Dermis microvascular lymphatic vessel endothelial cell (primary cell): Measurements from ENCODE around the gene CNOT6L. TPM values are rescaled to one million over a fixed set of nuclear protein-coding genes. Genes with fewer than 3 reads are reported as not detected.

Source experiments
- DNase-seq, 2 donors: peaks; one replicate each; pipeline versions ENCODE4 v3.0.0 to v3.0.0-alpha.2; 2010; ENCODE audit warnings: low read depth in 2 of 2
- total RNA-seq: library from RNA; depleted of rRNA; stranded (reverse); fragments of >200 nt; gene quantifications from 2 replicates; pipeline ENCODE4 v1.2.1, GENCODE V29; 2014

CNOT6L gene
- total RNA-seq, 1 donor from 2014 or later = 32.1 TPM

GRCh38 chr4:77820649-77821561, 1.7 kb upstream of the CNOT6L start:
- DNase-seq = peak in 1 of 2 donors; percentile 5

- peak; percentile 46 to 92 for DNase-seq
These were observed 878 bp upstream of the CNOT6L start for GRCh38 chr4:77819843-77820648.

- DNase-seq = no peak
These were observed 255 bp upstream of the CNOT6L start for GRCh38 chr4:77819404-77819842.

DNA sequence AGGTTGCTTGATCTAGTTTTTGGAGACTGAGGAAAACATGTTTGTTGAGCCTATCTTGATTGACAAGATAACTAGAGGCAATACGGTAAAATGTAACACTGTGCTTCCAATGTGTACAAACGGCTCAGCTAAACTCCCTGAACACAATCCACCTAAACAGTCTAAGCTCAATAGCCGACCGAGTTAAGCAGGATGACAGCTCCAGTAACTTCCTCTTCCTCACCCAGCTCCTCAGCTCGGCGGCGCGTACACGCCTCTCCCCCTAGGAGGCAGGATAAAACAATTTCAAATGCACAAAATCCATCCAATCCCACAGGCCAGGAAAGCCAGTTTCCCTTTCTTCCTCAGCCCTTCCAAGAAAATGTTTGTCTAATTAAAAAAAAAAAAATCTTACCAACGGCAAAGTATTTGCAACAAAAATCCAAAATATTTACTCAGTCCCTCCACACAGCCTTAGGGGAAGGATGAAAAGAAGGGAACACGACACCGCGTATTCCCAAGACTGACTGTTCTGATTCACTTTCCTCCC, 1.0 kb downstream of the CNOT6L start:
- peak in 1 of 2 donors; percentile 87 for DNase-seq

DNA sequence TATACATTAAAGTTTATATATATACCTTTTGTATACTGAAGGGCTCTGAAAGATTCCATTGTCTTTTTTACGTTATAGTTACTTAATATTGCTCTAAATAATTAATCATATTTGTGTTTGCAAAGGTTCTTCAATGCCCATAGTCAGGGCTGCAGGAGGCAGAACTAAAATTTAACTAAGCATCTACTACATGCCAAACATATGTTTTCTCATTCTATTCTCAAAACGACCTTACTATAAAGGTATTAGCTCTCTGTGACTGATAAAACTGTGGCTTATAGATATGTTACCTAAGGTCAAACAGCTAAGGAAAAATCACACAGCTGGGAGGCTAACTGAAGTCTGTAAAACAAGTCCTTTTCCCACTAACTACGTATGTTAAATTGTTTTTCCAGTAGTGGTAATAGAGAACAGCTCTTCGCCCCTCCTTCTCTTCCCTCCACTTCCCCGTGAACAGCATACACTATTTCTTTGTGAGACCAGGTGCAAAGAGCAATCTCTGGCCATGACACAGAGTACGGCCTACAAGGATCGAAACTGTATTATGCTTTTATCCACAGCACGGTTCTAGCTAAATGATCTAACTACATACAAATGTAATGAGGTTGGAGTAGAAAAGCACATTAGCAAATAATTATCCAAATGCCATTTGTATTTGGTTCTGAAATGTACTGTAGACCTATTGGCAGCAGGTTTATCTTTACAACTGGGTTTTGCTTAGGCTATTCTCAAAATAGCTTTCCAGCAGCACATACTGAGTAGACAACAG, 1.7 kb downstream of the CNOT6L start:
- peak in 1 of 2 donors; percentile 4 for DNase-seq

DNA sequence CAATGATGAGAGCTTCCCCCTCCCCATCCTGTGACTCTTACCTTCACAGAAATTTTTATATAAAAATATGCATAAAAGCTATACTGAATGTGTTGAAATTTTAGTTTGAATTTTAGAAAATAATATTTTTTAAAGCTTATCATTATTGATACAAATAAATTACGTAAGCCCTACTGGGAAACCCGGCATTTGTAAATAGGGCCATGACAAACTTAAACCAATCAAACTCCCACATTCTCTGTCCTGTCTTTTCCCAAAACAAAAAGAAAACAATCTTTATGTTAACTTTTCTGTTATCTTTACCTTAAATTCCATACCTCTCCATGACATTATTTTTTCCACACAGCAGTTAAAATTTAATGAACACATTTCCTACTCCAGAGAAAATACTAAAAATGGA, 2.6 kb downstream of the CNOT6L start:
- no peak for DNase-seq

DNA sequence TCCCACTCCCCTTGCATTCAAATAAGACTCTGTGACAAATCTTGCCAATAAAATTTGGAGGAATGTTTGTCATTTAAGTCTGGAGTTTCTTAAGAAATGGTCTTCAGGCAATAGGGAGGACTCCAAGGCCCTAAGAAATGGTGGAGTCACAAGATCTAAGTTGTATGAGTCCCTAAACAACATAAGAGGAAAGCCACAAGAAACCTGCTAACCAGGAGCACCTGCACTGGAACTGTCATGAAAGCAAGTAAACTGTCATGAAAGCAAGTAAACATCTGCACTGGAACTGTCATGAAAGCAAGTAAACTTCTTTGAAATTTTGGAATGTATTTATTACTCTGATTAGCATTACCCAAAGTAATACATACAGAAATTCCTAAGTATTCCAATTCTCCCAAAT, 3.5 kb downstream of the CNOT6L start:
- no peak for DNase-seq

- DNase-seq = no peak
These were observed 13.3 kb downstream of the CNOT6L start for GRCh38 chr4:77805840-77806239.

DNA sequence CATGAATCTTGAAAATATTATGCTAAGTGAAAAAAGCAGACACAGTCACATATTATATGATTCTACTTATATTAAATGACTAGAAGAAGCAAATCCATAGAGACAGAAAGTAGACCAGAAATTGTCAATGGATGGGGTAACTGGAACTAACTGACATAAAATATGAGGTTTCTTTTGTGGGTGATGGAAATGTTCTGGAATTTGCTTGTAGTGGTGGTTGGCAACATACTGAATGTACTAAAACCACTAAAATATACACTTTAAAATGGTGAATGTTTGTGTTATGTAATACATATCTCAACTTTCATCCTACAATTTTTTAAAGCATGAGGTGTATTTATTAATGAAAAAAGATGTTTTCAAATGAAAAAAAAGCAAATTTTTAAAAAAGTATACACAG, 14.7 kb downstream of the CNOT6L start:
- no peak for DNase-seq

DNA sequence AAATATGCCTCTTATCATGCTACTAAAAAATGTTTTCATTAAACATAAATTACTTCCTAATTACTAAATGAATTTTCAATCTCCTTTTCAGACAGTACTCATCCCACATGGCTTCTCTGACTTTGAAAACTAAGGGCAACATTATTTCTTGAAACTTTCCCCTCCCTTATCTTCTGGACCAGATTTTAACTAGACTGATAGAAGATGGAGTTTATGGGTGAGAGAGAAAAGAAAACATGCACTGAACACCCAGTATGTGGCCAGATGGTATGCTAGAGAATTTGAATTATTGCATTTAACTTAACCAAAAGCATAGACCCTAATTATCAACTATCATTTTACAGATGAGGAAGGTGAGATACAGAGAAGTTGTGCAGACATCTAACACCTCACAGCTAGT, 16.8 kb downstream of the CNOT6L start:
- DNase-seq = no peak

DNA sequence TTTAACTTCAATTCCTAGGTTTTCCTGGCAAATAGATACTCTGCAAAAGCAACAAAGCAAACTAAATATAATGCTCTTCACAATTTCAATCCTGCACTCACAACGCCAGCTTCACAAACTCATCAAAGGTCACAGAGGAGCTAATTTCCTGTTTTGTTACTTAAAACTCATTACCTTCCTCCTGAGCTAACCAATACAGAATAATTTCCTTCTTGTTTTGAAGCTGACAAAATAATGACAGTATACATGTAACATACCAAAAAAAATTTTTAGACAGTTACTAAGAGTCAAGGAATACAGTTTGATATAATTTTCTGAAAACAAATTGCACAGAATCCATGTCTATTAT, 17.9 kb downstream of the CNOT6L start:
- no peak for DNase-seq

DNA sequence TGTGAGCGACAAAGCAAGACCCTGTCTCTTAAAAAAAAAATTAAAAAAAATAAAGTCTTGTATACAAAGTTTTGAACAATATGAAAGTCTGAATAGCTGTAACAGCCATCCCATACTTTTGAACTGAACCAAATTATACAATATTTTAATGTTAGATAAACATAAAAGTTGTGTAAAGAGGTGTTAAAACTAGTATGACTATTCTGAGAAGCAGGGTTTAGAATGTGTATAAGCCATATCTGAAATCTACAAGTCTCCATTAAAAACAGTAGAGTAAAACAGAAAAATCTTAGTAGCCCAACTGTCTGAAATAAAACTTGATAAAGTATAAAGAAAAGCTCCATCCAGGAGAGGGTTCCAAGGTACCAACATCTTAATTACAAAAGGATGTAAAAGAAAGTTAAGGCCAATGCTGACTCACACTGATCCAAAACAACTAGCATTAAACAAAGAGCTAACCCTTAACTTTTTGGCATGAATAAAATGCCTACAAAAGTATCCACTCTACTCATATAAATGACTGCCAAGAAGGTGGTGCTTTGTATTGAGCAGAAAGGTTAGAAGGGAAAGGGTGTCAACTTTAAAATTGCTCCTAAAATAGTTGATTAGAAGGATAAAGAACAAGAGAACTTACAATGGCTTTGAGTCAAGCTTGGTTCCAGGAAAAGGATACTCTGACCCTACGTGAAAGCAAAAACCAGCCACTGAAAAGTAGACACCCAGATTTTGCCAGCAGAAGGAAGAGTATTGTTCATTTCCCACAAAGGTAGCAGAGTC, 18.5 kb downstream of the CNOT6L start:
- peak in 1 of 2 donors; percentile 54 for DNase-seq

DNA sequence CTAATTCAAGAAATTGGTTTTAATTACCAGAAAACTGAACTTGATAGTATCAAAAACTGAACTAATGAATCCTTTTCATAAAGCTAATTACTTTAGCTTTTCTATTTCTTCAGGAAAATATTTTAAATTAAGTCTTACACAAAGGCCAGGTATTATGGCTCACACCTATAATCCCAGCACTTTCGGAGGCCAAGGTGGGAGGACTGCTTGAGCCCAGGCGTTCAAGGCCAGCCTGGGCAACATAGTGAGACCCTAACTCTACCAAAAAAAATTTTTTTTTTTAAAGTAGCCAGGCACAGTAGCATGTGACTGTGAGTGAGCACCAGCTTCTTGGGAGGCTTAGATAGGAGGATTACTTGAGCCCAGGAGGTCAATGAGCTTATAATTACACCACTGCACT, 19.1 kb downstream of the CNOT6L start:
- DNase-seq = no peak

DNA sequence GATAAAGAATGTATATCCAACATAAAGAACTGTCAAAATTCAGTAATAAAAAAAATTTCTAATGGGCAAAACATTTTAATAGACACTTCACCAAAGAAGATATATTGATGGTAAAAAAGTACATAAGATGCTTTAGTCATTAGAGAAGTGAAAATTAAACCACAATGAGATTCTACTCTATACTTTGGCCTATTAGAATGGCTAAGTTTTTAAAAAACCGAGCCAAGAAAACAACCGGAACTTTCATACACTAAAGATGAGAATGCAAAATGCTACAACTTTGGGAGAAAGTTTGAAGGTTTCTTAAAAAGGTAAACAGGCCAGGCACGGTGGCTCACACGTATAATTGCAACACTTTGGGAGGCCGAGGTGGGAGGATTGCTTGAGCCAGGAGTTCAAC, 20.8 kb downstream of the CNOT6L start:
- no peak for DNase-seq

GRCh38 chr4:77797239-77797638, 21.9 kb downstream of the CNOT6L start:
- DNase-seq = peak; percentile 63 to 64

GRCh38 chr4:77795326-77795725, 23.8 kb downstream of the CNOT6L start:
- DNase-seq = no peak

- DNase-seq = no peak
These were observed 29.0 kb downstream of the CNOT6L start for GRCh38 chr4:77790146-77790545.

DNA sequence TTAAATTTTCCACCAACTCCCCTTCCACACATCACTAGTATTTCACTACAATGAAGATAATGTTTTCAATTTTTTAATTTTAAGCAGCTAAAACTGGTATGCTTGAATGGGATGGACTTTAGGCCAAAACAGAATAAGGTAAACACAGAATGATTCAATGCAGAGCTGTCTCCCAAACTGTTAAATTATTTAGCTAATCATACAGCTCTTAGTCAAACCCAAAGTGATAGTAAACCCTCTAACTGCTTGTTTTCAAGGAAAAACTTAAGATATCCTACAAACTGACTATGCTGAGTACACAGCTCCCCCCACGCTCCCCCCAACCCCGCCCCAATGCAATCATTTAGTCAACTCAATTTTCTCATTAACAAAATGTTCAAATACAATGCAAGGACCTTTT, 30.2 kb downstream of the CNOT6L start:
- DNase-seq = no peak

DNA sequence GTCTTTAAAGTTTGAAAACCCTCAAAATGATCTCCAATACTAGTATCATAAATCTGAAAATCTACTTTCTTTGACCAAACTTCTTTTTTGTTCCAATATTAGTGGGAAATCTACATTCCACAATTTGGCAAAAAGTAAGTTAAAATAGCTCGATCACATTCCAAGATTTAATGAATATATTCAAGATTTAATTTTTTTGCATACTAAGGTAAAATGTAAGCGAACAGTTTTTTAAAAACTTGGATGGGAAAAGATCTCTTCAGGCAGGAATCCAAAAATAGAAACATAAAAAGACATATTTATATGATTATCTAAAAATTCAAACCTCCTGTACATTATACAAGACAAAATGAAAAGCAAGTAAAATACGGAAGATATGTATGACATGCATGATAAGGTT, 31.2 kb downstream of the CNOT6L start:
- DNase-seq = no peak

GRCh38 chr4:77785669-77786068, 33.5 kb downstream of the CNOT6L start:
- DNase-seq = no peak

- DNase-seq = no peak
These were observed 35.3 kb downstream of the CNOT6L start for GRCh38 chr4:77783895-77784294.
